ENCODE data around the gene PACRG. TPM values are rescaled to one million over a fixed set of nuclear protein-coding genes. Genes with fewer than 3 reads are reported as not detected.

PACRG gene
- total RNA-seq, 1 donor from 2014 or later, result 2.4 TPM

DNA sequence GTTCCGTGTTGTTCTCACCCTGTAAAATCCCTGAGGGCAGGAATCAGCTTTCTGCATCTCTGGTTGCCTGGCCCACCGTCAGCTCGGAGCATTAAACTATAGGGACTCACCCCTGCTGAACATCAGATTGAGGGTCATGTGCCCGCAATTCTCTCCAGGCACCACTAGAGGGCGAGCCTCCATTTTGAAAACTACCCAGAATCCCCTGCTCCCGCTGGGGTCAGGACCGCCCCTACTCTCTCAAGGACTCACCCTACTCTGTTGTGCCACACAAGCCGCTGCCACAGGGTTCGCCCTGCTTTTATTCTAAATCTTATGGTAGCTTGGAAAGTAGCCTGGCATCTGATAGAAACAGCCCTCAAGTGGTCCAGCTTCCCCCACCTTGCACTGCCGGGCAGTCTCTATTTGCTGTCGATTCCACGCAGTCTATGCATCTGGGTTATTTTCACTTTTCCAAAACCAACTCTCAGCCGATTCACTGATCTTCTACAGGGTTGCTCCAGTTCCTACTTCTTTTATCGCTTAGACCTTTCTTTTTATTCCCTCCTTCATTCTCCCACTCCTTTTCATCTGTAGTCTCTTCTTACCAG, 442.6 kb downstream of the PACRG start:
- Mint-ChIP-seq H3K27ac (no peak overlapping the region), H3K4me3 (ENCODE audit: low read depth) (no peak overlapping the region), H3K4me1 (ENCODE audit: low read depth) (peaks cover 4% of the 10 kb centered on the region), H3K27me3 (peaks cover 2% of the 10 kb centered on the region), H3K36me3 (ENCODE audit: insufficient read depth) (peaks cover 1% of the 10 kb centered on the region), H3K9me3 (ENCODE audit: low read depth) (peaks cover 8% of the 10 kb centered on the region)
- DNase-seq (ENCODE audit: low spot score, unreplicated experiment), result no peak
- TF ChIP-seq CTCF (IDR thresholded peaks at IDR 0.05; ENCODE audit: unreplicated experiment), result peak; percentile 52

DNA sequence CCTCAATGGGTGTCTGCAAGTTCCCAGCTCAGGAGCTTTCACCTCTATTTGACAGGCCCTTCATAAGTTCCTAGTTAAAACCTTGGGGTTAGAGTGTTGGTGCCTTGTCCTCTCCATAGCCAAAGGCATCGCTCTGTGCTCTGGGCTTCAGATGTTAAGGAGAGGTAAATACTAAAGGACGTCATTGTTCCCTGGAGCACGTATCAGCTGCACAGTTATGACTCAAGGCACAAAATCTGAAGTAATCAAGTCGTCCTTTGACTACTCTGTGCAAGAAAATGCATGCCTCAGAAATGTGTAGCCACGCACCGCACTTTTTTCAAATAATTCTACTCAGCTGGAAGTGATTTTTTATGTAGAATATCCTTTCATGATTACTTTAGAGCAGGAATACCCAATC, 446.0 kb downstream of the PACRG start:
- Mint-ChIP-seq H3K36me3 (ENCODE audit: insufficient read depth) (peaks cover 1% of the 10 kb centered on the region), H3K4me1 (ENCODE audit: low read depth) (peaks cover 6% of the 10 kb centered on the region), H3K27ac (no peak overlapping the region), H3K9me3 (ENCODE audit: low read depth) (peaks cover 8% of the 10 kb centered on the region), H3K27me3 (peaks cover 14% of the 10 kb centered on the region), H3K4me3 (ENCODE audit: low read depth) (no peak overlapping the region)
- no peak for DNase-seq (ENCODE audit: low spot score, unreplicated experiment)
- TF ChIP-seq CTCF (IDR thresholded peaks at IDR 0.05; ENCODE audit: unreplicated experiment), result no peak

DNA sequence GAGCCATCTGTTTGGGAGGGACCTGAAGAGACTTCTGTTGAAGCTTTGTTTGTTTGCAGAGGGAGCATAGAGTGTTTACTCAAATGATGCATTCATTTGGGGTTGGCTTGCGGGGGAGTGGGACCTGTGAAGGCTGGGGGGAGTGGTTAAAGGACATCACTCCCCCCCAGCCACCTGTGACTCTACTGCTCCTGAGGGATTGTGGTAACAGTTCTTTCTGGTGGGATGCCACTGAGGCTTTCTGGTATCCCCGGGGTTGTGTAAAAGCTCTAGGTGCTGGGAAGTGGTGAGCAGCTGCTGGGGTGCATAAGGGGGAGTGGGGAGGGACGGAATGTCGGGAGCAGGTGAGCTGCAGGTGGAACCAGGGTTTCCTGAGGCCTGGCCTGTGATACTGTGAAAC, 447.5 kb downstream of the PACRG start:
- peaks cover 6% of the 10 kb centered on the region for H3K4me1 Mint-ChIP-seq (ENCODE audit: low read depth)
- no peak for TF ChIP-seq CTCF (IDR thresholded peaks at IDR 0.05; ENCODE audit: unreplicated experiment)
- peaks cover 1% of the 10 kb centered on the region for H3K36me3 Mint-ChIP-seq (ENCODE audit: insufficient read depth)
- peaks cover 4% of the 10 kb centered on the region for H3K9me3 Mint-ChIP-seq (ENCODE audit: low read depth)
- no peak overlapping the region for H3K27ac Mint-ChIP-seq
- no peak overlapping the region for H3K4me3 Mint-ChIP-seq (ENCODE audit: low read depth)
- no peak for DNase-seq (ENCODE audit: low spot score, unreplicated experiment)
- peaks cover 14% of the 10 kb centered on the region for H3K27me3 Mint-ChIP-seq

GRCh38 chr6:163176097-163176496, 448.3 kb downstream of the PACRG start:
- no peaks in the 10 kb centered on the region for H3K36me3 Mint-ChIP-seq (ENCODE audit: insufficient read depth)
- H3K27me3 Mint-ChIP-seq, result peaks cover 14% of the 10 kb centered on the region
- H3K4me3 Mint-ChIP-seq (ENCODE audit: low read depth), result no peak overlapping the region
- H3K4me1 Mint-ChIP-seq (ENCODE audit: low read depth), result peaks cover 6% of the 10 kb centered on the region
- H3K27ac Mint-ChIP-seq, result no peak overlapping the region
- H3K9me3 Mint-ChIP-seq (ENCODE audit: low read depth), result no peaks in the 10 kb centered on the region
- no peak for DNase-seq (ENCODE audit: low spot score, unreplicated experiment)
- TF ChIP-seq CTCF (IDR thresholded peaks at IDR 0.05; ENCODE audit: unreplicated experiment), result no peak

DNA sequence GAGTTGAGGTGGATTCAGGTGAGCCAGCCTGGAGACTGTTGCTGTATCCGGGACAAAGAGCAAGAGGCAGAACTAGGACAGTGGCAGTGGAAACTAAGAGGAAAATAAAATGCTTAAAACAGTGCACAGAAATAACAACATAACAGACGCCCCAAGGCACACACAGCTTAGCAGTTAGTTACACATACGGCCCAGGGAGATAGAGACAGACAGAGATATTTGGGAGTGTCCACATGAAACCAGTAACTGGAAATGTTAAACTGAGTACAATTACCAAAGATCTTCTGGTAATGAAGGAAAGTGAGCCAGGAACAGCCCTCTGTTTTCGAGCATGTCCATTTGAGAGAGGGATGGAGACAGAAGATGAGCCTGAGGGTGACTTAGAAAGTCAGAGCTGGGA, 449.2 kb downstream of the PACRG start:
- peaks cover 6% of the 10 kb centered on the region for H3K4me1 Mint-ChIP-seq (ENCODE audit: low read depth)
- H3K27me3 Mint-ChIP-seq, result peaks cover 17% of the 10 kb centered on the region
- no peak overlapping the region for H3K4me3 Mint-ChIP-seq (ENCODE audit: low read depth)
- TF ChIP-seq CTCF (IDR thresholded peaks at IDR 0.05; ENCODE audit: unreplicated experiment), result no peak
- no peaks in the 10 kb centered on the region for H3K9me3 Mint-ChIP-seq (ENCODE audit: low read depth)
- no peaks in the 10 kb centered on the region for H3K36me3 Mint-ChIP-seq (ENCODE audit: insufficient read depth)
- H3K27ac Mint-ChIP-seq, result no peak overlapping the region
- DNase-seq (ENCODE audit: low spot score, unreplicated experiment), result no peak

Data from progenitor cell of endocrine pancreas (in vitro differentiated cells).